ENCODE measurements around the gene MLLT3. TPM values are rescaled to one million over a fixed set of nuclear protein-coding genes. Genes with fewer than 3 reads are reported as not detected.

Gene MLLT3
- total RNA-seq, 1 experiment from 2014 or later: 7.0 TPM

GRCh38 chr9:20495098-20495497 is 127.2 kb downstream of the MLLT3 start (continued):
- no peak for TF ChIP-seq ZNF317 (CRISPR knock-in tag; IDR thresholded peaks at IDR 0.05; ENCODE audit: borderline replicate concordance, low read depth)
- TF ChIP-seq ZBTB21 (CRISPR knock-in tag; IDR thresholded peaks at IDR 0.05; ENCODE audit: borderline replicate concordance): no peak
- no peak for TF ChIP-seq PRRX2 (CRISPR knock-in tag; IDR thresholded peaks at IDR 0.05)
- no peak for TF ChIP-seq MLX (CRISPR knock-in tag; IDR thresholded peaks at IDR 0.05)
- no peak for TF ChIP-seq ATF2 (CRISPR knock-in tag; IDR thresholded peaks at IDR 0.05; ENCODE audit: borderline replicate concordance, low read depth)
- no peak for TF ChIP-seq CBFB (CRISPR knock-in tag; IDR thresholded peaks at IDR 0.05; ENCODE audit: low read depth)
- no peak for TF ChIP-seq ZNF121 (CRISPR knock-in tag; IDR thresholded peaks at IDR 0.05)
- TF ChIP-seq ATF3 (CRISPR knock-in tag; conservative IDR thresholded peaks at IDR 0.05): no peak
- no peak for TF ChIP-seq ZNF232 (CRISPR knock-in tag; IDR thresholded peaks at IDR 0.05)
- no peak for TF ChIP-seq ZBTB43 (CRISPR knock-in tag; IDR thresholded peaks at IDR 0.05)
- TF ChIP-seq ATF6 (CRISPR knock-in tag; IDR thresholded peaks at IDR 0.05): no peak
- TF ChIP-seq AFF4 (CRISPR knock-in tag; IDR thresholded peaks at IDR 0.05; ENCODE audit: borderline replicate concordance): no peak

GRCh38 chr9:20494035-20494434 is 128.3 kb downstream of the MLLT3 start:
- H3K27me3 Mint-ChIP-seq (ENCODE audit: low read depth): no peaks in the 10 kb centered on the region
- no peaks in the 10 kb centered on the region for H3K36me3 Mint-ChIP-seq
- no peak overlapping the region for H3K4me3 Mint-ChIP-seq
- H3K4me1 Mint-ChIP-seq: peaks cover 13% of the 10 kb centered on the region
- no peak for DNase-seq (ENCODE audit: low spot score)
- H3K27ac Mint-ChIP-seq: no peak overlapping the region
- H3K9me3 Mint-ChIP-seq: no peaks in the 10 kb centered on the region
- ChIA-PET POLR2A (no interaction called here), CTCF (interaction anchor here (0.8 to 1.2 kb wide), 2 partner anchors 29 to 31 kb away, joined by 3 read pairs; no protein-coding TSS in a partner anchor)
- ATAC-seq: no peak
- no peak for TF ChIP-seq ARID4B (CRISPR knock-in tag; IDR thresholded peaks at IDR 0.05; ENCODE audit: borderline replicate concordance)
- TF ChIP-seq CDX4 (CRISPR knock-in tag; IDR thresholded peaks at IDR 0.05; ENCODE audit: borderline replicate concordance): no peak
- no peak for TF ChIP-seq SOX15 (CRISPR knock-in tag; IDR thresholded peaks at IDR 0.05)
- TF ChIP-seq FOXJ3 (CRISPR knock-in tag; IDR thresholded peaks at IDR 0.05; ENCODE audit: borderline replicate concordance): no peak
